Measurements from ENCODE around the gene NGEF. TPM values are rescaled to one million over a fixed set of nuclear protein-coding genes. Genes with fewer than 3 reads are reported as not detected.

Gene NGEF
- total RNA-seq, 1 donor from 2014 or later = 0.16 TPM

- H3K36me3 ChIP-seq = peaks cover 68% of the 10 kb centered on the region
- H3K27me3 ChIP-seq (ENCODE audit: low read depth) = no peaks in the 10 kb centered on the region
- H3K4me3 ChIP-seq = no peak overlapping the region
- DNase-seq = no peak
- intact Hi-C loops (cut with micrococcal nuclease) = no loop called here
- H3K4me1 ChIP-seq = peaks cover 54% of the 10 kb centered on the region
- no peak for TF ChIP-seq CTCF (IDR thresholded peaks at IDR 0.05; ENCODE audit: borderline replicate concordance)
- no peaks in the 10 kb centered on the region for H3K9me3 ChIP-seq (replicated peaks)
- H3K27ac ChIP-seq (replicated peaks) = no peak overlapping the region
These were observed 170.4 kb downstream of the NGEF start for GRCh38 chr2:232842689-232843088.

DNA sequence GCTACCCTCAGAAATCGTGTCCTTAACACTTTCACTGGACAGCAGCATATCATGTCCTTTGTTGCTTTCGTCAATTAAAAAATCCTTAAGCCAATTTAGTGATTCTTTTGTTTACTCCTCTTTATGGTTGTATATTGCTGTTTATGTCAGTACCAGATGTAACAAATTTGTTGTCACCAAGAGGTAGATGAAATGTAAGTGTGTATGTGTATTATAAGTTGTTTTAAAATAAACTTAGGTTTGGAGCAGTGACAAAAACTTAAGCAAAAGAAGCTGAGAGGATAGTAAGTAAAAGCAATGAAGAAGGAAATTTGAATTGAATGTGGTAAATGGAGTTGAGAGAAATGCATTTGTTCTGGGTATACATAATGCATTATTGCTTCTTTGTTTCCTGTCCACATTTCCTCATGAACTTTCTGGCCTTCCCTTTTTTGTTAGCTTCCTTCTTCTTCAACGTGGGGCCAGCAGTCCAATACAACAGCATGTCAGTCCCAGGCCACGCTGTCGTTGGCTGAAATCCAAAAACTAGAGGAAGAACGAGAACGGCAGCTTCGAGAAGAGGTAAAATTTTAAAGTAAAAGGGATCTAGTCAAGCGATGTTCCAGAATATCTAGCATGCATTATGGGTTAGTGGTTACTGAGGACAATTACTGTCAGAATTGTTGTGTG lies 173.5 kb downstream of the NGEF start:
- peaks cover 66% of the 10 kb centered on the region for H3K4me1 ChIP-seq
- no peaks in the 10 kb centered on the region for H3K27me3 ChIP-seq (ENCODE audit: low read depth)
- H3K36me3 ChIP-seq = peaks cover 63% of the 10 kb centered on the region
- H3K4me3 ChIP-seq = no peak overlapping the region
- H3K9me3 ChIP-seq (replicated peaks) = no peaks in the 10 kb centered on the region
- TF ChIP-seq CTCF (IDR thresholded peaks at IDR 0.05; ENCODE audit: borderline replicate concordance) = no peak
- intact Hi-C loops (cut with micrococcal nuclease) = no loop called here
- DNase-seq = peak; percentile 33
- H3K27ac ChIP-seq (replicated peaks) = no peak overlapping the region

DNA sequence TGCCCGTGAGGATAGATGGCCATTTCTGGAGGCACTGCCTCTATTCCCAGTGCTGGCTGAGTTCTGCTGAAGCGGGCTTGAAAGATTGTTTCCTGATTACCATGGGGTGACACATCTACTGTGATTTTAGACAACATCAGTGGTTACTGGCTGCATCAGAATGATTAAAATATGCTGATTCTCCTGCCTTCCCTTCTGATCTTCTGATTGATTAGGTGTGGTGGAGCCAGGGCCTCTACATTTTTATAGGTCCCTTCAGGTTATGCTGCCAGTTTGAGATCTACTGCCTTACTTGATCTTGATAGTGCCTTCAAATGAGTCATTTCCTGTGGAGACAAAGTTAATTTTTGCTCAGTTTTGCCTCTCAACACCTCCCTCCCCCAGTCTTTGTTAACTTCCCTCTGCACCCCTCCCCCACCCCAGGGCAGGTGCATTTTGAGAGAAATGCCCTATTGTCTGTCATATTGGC lies 174.6 kb downstream of the NGEF start:
- intact Hi-C loops (cut with micrococcal nuclease) = no loop called here
- H3K27ac ChIP-seq (replicated peaks) = no peak overlapping the region
- H3K9me3 ChIP-seq (replicated peaks) = no peaks in the 10 kb centered on the region
- H3K4me1 ChIP-seq = peaks cover 64% of the 10 kb centered on the region
- DNase-seq = no peak
- no peak overlapping the region for H3K4me3 ChIP-seq
- H3K36me3 ChIP-seq = peaks cover 64% of the 10 kb centered on the region
- H3K27me3 ChIP-seq (ENCODE audit: low read depth) = no peaks in the 10 kb centered on the region
- TF ChIP-seq CTCF (IDR thresholded peaks at IDR 0.05; ENCODE audit: borderline replicate concordance) = no peak

- intact Hi-C loops (cut with micrococcal nuclease) = no loop called here
These were observed 176.1 kb downstream of the NGEF start for GRCh38 chr2:232836934-232837333.

DNA sequence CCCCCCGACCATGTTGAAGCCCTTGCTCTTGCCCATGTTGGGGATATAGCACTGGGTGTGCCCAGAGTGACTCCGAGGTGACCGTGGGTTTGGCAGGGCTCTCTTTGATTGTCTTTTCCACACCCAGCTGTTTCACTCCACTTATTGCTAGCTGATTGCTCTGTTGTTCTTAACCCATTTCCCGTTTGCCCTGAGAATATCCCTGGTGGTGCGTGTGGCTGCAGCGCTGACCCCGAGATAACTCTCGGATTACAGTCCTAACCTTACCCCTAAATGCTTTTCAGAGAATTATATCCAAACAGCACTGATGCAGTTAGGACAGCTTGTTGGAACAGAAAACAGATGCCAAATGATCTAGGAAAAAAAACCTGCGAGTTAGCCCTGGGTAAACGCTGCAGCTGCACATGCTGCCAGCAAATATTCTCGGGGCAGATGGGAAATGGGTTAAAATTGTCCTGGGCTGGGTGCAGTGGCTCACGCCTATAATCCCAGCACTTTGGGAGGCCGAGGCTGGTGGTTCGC lies 177.3 kb downstream of the NGEF start:
- peak overlapping the region; percentile 62 for H3K27ac ChIP-seq (replicated peaks)
- H3K36me3 ChIP-seq = peaks cover 75% of the 10 kb centered on the region
- no peak for DNase-seq
- no peaks in the 10 kb centered on the region for H3K27me3 ChIP-seq (ENCODE audit: low read depth)
- intact Hi-C loops (cut with micrococcal nuclease) = no loop called here
- H3K4me1 ChIP-seq = peaks cover 63% of the 10 kb centered on the region
- no peaks in the 10 kb centered on the region for H3K9me3 ChIP-seq (replicated peaks)
- H3K4me3 ChIP-seq = no peak overlapping the region
- TF ChIP-seq CTCF (IDR thresholded peaks at IDR 0.05; ENCODE audit: borderline replicate concordance) = no peak

More at GRCh38 chr2:232836934-232837333, 176.1 kb downstream of the NGEF start:
- Histone ChIP-seq H3K36me3 (peaks cover 75% of the 10 kb centered on the region), H3K4me1 (peaks cover 63% of the 10 kb centered on the region), H3K27ac (replicated peaks) (no peak overlapping the region), H3K27me3 (ENCODE audit: low read depth) (no peaks in the 10 kb centered on the region), H3K4me3 (no peak overlapping the region), H3K9me3 (replicated peaks) (no peaks in the 10 kb centered on the region)
- DNase-seq = no peak
- TF ChIP-seq CTCF (IDR thresholded peaks at IDR 0.05; ENCODE audit: borderline replicate concordance) = no peak

Data from left ventricle myocardium inferior (tissue), 1 donor.